ENCODE measurements around the gene UBN2.
"Not testable (repeated sequence)": the region's sequence is repeated elsewhere in the genome, so short reads cannot be mapped to it uniquely, and the experiment has no call there.

UBN2 gene

DNA sequence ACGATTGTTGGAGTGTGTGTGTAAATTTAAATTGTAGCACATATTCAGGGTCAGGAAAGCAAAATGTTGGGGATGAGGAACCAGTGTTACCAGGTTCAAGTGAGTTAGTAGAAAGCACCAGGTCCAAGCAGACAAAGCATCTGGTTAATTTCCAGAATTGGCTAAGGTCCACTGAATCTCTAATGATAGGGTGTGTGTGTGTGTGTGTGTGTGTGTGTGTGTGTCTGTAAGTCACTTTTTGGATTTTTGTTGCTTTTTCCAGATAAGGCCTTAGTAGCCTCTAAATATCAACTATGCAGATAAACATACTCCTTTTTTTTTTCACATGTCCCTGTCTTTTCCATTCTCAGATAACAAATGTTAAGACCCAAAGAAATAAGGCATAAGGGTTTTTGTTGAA lies 73.5 kb downstream of the UBN2 start:
- DNase-seq = no peak

DNA sequence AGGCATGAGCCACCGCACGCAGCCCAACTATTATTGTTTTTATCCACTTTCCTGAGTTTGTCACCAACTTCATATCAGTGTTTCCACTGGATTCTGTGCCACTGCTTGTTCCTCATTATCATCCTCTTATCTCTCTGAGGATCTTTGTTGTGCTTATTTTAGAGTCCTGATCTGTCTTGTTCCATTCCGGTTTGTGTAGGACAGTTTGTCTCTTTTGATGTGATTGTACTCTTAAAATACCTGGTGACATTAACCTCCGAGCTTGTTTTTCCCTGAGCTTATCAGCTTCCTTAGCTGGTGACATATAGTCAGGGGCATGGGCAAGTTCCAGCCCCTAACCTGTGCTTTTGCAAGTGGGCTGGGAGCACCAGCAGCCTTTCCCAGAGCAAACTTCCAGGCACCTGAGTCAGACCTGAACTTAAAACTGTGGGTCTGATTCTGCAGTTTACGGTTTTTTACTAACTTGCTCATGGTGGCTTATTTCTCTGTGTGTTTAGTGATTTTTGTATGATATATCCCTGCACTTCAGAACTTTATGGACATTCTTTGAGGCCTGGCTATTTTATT lies 87.0 kb downstream of the UBN2 start:
- DNase-seq = no peak

DNA sequence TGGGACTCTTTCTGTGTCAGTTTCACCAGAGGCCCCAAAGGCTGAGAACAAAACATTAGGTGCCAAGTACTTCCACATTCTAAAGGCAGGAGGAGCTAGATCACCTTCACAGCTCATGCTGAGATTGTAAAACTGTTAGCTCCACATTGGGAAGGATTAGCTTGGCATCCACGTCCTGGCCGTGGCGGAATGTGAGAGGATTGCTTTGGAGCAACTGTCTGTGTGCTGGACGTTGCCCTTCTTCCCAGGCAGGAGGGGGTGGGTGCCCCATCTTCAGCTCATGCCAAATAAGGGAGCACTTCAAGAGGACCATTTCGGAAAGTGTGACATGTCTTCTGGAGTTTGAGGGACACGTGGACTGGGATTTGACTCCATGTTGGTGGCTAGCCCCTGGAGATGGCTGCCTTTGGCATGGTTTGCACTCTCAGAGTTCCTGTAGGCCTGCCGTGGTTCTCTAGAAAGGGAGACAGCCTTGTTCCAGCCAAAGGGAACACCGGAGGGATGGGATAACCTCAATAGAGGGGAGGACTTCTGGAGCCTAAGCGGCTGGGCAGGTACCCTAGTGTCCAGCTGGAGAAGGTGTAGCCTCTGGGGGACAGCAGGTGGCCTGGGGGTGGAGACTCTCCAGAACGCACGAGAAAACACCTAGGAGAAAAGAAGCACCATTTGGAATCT lies 90.2 kb downstream of the UBN2 start:
- DNase-seq = no peak

DNA sequence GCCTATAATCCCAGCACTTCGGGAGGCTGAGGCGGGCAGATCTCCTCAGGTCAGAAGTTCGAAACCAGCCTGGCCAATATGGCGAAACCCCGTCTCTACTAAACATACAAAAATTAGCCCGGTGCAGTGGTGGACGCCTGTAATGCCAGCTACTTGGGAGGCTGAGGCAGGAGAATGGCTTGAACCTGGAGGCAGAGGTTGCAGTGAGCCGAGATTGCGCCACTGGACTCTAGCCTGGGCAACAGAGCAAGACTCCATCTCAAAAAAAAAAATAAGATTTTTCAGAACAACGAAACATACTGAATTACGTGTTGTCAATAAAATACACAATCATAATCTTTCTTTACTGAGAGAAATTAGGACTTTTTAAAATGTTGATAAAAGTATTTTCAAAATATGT lies 93.7 kb downstream of the UBN2 start:
- not testable (repeated sequence) for DNase-seq

- no peak for DNase-seq
Observed at GRCh38 chr7:139328375-139328774, 97.3 kb downstream of the UBN2 start.

- DNase-seq = no peak
Observed at GRCh38 chr7:139329119-139329518, 98.1 kb downstream of the UBN2 start.

DNA sequence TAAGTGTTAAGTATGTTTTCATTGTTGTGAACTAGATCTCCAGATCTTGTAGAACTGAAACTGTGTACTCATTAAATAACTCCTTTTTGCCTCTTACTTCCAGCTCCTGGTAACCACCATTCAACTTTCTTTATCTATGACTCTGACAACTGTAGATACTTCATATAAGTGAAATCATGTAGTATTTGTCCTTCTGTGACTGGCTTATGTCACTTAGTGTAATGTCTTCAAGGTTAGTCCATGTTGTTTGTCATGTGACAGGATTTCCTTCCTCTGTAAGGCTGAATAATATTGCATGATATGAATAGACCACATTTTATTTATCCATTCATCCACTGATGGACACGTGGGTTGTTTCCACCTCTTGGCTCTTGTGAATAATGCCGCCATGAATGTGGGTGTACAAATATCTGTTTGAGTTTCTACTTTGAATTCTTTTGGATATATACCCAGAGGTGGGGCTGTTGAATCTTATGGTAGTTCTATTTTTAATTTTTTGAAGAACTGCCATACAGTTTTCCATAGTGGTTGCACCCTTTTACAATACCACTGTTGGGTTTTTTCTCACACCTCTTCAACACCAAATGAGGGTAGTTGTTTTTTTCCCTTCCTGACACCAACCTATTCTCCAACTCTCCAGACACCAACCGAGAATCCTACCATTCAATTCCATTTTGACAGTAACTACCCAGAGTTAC lies 99.4 kb downstream of the UBN2 start:
- DNase-seq = no peak

DNA sequence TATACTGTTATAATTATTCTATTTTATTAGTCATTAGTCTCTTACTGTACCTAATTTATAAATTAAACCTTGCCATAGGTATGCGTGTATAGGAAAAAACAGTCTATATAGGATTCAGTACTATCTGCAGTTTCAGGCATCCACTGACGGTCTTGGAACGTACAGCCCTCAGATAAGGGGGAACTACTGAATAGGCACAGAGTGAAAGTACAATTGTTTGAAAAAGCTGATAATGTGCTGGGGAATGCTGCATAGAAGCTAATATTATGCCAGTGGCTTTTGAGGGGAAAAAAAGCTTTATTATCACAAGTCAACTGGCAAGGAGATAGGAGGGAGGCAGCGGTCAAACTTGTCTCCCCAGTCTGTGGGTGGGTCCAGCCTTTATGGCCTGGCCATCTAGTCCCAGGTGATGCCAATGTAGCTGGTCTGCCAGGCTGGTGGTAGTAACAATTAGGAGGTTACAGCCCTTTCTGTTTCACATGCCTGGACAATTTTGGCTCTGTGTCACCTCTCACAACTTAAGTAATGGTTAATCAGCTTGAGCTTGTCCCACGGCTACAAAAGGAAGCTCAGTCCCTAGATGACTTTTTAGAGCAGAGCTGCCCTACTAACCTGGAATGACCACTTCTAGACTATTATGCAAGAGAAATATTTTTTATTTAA lies 101.8 kb downstream of the UBN2 start:
- DNase-seq = no peak

- DNase-seq = not testable (repeated sequence)
Observed at GRCh38 chr7:139333443-139333842, 102.4 kb downstream of the UBN2 start.

GRCh38 chr7:139334399-139335150 lies 103.5 kb downstream of the UBN2 start:
- DNase-seq = no peak

- DNase-seq = no peak
Observed at GRCh38 chr7:139339025-139339424, 108.0 kb downstream of the UBN2 start.

GRCh38 chr7:139339698-139340036 lies 108.6 kb downstream of the UBN2 start:
- DNase-seq = no peak

DNA sequence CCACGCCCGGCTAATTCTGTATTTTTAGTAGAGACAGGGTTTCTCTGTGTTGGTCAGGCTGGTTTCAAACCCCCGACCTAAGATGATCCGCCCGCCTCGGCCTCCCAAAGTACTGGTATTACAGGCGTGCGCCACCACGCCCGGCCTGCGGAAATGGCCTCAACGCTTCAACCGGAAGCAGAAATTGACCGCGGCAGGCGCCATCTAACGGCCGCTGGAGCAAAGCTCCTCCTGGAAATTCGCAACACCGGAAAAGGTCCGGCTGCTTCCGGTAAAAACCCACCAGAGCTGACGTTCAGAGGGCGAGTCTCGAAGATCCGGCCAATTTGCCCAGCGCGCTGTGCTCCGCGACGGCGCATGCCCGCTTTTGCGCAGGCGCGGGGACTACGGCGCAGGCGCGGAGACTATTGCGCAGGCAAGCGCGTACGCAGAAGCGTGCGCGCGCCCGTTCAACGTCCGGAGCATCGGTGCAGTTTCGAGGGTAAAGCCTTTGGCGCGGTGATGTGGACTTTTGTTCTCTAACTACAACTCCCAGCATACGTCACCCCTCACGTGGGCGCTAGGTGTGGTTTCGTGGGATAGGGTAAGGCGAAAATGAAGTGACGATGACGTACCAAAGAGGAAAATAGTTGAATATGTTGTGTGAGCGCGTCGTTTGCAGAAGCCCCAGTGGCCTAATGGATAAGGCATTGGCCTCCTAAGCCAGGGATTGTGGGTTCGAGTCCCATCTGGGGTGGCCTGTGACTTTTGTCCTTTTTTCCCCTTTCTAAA lies 109.2 kb downstream of the UBN2 start:
- peak; percentile 98 for DNase-seq

DNA sequence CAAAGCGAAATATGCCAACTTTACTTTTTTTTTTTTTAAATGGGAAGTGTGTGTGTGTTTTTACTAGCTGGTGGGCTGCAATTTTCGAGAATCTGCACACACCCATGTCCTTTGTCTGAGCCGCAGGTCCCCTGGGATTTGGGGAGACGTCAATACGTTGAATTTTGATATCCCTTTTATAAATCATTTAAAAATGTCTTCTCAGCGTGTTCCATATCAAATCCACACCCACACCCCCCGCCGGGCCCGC lies 109.7 kb downstream of the UBN2 start:
- peak; percentile 82 for DNase-seq

DNA sequence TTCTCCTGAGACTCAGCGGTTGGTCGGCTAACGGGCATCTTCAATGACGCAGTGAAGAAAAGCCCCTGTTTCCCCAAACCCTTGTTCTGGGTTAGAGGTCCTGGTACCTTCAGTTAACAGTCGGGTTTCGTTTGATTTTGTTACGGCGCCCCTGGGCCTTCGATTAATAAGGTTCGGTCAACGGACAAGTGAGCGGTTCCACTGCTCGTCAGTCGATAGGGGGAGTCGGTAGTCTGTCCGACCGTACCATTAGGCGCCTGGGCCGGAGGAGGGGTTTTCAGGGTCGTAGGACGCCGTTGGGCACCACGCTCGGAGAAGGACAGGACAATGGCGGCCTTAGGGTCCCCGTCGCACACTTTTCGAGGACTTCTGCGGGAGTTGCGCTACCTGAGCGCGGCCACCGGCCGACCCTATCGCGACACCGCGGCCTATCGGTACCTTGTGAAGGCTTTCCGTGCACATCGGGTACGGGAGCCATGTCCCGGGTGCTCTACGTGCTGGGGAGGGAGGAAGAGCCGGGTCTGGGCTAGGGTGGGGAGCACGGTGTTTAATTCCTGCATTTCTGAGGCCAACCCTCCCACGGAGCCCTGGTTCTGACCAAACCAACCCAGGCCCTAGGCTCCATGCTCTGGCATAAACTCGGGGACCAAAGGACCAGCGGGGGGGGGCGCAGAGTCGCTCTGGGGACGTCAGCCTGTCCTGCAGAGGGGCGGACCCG lies 110.2 kb downstream of the UBN2 start, which contains the start of gene FMC1:
Gene FMC1, plus strand, starts transcription at position 280 of the 718 bp plus-strand sequence. Its CDS starts 48 bp downstream, at position 328.
- DNase-seq = peak; percentile 85

- DNase-seq = no peak
Observed at GRCh38 chr7:139341776-139342226, 110.8 kb downstream of the UBN2 start.

GRCh38 chr7:139345042-139345441 lies 114.0 kb downstream of the UBN2 start:
- no peak for DNase-seq

GRCh38 chr7:139351027-139351426 lies 120.0 kb downstream of the UBN2 start:
- DNase-seq = no peak

- no peak for DNase-seq
Observed at GRCh38 chr7:139354729-139355128, 123.7 kb downstream of the UBN2 start.

DNA sequence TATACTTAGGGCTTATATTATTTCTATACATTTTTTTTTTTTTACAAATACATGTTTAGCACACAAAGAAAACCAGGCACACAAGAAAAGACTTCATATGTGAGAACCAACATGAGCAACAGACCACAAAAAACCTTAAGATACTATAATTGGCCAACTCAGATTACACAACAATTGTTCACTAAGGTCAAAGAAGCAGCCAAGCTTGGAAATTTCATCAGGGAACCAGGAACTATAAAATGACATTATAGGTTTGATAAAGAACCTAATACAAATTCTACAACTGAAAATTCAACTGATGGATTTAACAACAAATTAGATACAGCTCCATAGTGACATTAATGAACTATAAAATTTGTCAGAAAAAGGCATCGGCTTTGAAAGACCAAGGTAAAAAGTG lies 124.3 kb downstream of the UBN2 start:
- no peak for DNase-seq

All from activated naive CD4-positive, alpha-beta T cell treated with anti-CD3 and anti-CD28 coated beads, Interleukin-2, amount 50 U/mL, for 16 hours (primary cell).